LNCaP clone FGC (cell line): ENCODE results near the gene PPP6R1.

Experiments used
- DNase-seq: peaks from one replicate; pipeline ENCODE4 v3.0.0-alpha.2; 2011; ENCODE audit warnings: low read depth
- H3K4me3 ChIP-seq: 2 replicates; pipeline ENCODE4 v1.5.1; 2011; ENCODE audit warnings: mild to moderate bottlenecking, low read depth, low read length, control low read depth
- TF ChIP-seq, protein P1 (sequence below): IDR thresholded peaks from 2 replicates; pipeline ENCODE4 v1.5.1; 2012; ENCODE audit warnings: mild to moderate bottlenecking; ENCODE audit not compliant: control insufficient read depth, insufficient read depth; ENCODE audit errors: extremely low read depth

The PPP6R1 gene, protein sequence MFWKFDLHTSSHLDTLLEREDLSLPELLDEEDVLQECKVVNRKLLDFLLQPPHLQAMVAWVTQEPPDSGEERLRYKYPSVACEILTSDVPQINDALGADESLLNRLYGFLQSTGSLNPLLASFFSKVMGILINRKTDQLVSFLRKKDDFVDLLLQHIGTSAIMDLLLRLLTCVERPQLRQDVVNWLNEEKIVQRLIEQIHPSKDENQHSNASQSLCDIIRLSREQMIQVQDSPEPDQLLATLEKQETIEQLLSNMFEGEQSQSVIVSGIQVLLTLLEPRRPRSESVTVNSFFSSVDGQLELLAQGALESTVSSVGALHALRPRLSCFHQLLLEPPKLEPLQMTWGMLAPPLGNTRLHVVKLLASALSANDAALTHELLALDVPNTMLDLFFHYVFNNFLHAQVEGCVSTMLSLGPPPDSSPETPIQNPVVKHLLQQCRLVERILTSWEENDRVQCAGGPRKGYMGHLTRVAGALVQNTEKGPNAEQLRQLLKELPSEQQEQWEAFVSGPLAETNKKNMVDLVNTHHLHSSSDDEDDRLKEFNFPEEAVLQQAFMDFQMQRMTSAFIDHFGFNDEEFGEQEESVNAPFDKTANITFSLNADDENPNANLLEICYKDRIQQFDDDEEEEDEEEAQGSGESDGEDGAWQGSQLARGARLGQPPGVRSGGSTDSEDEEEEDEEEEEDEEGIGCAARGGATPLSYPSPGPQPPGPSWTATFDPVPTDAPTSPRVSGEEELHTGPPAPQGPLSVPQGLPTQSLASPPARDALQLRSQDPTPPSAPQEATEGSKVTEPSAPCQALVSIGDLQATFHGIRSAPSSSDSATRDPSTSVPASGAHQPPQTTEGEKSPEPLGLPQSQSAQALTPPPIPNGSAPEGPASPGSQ

DNA sequence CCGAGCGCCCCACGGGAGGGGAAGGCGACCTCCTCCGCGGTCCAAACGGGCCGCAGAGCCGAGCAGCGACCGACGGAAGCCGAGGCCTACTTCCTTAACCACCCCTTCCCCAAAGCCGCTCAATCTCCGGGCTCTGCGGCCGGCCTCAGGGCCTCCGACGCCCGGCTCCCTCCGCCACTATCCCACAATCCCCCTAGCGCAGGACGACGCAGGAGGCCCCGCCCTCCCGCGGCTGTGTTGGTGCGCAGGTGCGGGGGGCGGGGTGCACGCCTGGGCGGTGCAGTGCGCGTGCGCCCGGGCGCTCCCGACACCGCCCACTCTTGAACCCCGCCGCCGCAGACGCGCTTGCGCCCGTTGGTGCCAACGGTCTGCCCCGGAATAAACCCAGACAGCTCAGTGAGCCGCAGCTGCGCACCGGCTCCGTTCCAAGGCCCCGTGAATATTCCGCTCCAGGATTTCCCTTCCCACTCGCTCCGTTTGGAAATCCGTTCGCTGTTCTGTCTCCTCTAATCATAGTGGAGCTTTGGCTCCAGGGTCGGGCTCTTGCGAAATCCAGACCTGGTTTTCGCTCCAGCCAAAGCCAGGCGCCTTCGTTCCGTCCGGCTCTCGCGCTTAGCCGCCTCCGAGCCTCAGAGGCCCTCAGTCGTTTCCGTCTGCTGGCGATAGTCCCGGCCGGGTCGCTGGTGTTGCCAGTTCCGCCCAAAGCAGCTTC is at the start of gene PPP6R1:
Gene PPP6R1, minus strand, starts transcription at position 190 of the 712 bp plus-strand sequence. CDS start 11,914 bp downstream, outside the sequence.
- TF ChIP-seq, protein P1, sequence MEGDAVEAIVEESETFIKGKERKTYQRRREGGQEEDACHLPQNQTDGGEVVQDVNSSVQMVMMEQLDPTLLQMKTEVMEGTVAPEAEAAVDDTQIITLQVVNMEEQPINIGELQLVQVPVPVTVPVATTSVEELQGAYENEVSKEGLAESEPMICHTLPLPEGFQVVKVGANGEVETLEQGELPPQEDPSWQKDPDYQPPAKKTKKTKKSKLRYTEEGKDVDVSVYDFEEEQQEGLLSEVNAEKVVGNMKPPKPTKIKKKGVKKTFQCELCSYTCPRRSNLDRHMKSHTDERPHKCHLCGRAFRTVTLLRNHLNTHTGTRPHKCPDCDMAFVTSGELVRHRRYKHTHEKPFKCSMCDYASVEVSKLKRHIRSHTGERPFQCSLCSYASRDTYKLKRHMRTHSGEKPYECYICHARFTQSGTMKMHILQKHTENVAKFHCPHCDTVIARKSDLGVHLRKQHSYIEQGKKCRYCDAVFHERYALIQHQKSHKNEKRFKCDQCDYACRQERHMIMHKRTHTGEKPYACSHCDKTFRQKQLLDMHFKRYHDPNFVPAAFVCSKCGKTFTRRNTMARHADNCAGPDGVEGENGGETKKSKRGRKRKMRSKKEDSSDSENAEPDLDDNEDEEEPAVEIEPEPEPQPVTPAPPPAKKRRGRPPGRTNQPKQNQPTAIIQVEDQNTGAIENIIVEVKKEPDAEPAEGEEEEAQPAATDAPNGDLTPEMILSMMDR = no peak
- peak within 1 kb of the TSS; percentile 92 for H3K4me3 ChIP-seq
- DNase-seq = peak; percentile 99

DNA sequence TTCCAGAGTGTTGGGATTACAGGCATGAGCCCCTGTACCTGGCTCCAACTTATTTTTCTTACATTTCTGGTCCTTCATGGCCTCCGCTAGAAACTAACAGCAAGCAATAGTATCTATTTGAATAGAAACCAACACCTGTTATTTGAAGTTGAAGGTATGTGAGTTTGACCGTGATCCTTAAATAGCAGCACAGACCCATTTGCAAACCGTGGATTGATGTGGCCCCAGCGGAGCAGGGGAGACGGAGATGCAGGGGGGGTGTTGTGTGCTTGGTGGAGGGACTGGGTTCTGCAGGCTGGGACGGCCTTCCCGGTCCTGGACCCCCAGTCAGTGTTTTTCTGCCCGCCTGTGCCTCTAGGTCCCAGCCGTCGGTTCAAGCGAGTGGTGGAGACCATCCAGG is 49.5 kb upstream of the PPP6R1 start:
- DNase-seq = no peak
- TF ChIP-seq, protein P1 = no peak
- no peak overlapping the region for H3K4me3 ChIP-seq

DNA sequence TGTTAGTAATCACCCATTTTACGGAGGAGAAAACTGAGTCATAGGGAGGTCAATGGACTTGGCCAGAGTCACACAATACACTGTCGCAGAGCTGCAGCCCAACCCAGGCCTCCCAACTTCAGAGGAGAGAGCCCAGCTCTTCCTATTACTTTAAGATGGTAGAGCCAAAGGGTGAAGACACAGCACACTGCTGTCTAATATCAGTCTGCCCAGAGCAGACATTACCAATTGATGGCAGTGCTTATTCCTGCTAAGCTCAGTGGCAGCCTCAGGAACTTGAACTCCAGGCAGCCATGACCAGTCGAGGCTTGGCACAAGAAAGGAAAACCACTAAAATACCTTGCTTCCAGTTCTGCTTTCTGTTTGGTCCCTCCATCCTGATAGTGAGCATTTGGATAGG is 47.9 kb upstream of the PPP6R1 start:
- TF ChIP-seq, protein P1 = no peak
- DNase-seq = no peak
- H3K4me3 ChIP-seq = no peak overlapping the region

DNA sequence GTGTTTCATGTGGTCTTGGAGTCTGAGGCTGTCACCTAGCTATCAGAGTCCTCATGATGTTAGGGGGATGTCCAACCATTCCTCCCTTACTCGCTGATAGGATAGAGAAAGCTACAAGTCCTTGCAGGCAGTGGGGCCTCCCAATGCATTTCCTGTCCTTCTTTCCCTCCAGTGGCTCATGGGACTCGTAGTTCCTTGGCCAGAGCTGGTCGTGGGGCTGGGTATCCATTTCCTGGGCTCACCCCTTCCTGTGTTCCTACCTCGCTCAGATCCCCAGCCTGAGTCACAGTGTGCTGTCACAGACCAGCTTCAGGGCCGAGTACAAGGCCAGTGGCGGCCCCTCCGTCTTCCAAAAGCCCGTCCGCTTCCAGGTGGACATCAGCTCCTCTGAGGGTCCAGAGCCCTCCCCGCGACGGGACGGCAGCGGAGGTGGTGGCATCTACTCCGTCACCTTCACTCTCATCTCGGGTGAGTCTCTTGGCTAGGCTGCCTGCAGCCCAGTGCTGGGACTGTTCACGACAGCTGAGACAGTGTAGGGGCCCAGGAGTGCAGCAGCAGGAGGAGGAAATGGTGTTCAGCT is 47.3 kb upstream of the PPP6R1 start:
- TF ChIP-seq, protein P1 = no peak

DNA sequence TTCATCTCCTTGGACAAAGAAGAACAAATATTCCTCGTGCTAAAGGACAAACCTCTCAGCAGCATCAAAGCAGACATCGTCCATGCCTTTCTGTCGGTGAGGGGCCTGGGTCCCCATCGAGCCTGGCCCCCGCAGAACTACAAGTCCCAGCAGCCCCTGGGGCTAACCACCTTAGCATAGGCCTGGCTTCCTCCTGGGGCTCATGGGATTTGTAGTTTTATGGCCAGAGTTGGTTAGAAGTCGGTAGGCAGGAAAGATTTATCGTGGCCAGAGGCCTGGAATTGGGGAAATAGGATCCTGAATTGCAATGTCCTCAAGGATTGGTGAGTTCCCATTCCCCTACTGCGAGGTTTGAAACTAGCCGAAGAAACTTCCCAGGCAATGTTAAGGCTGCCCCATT is 46.7 kb upstream of the PPP6R1 start:
- TF ChIP-seq, protein P1 = no peak
- DNase-seq = peak; percentile 10
- H3K4me3 ChIP-seq = no peak overlapping the region

More for the DNA sequence above, 47.3 kb upstream of the PPP6R1 start:
- no peak for DNase-seq
- no peak overlapping the region for H3K4me3 ChIP-seq

DNA sequence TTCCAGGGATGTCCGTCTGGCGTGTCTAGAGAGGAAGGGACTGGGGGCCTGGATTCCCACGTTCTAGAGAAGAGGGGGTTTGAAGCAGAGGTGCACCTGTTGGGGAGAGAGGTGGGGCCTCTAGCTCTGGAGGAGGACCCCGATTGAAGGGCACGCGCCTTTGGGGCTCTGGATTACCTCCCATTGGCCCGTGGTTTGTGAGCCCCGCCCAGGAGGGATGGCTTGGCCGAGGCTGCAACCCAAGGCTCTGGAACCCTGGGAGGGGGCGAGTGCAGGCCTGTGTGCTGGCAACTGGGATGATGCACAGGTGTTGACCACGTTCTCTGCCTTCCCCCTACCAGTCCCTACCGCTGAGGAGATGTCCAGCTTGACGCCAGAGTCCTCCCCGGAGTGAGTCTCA is 46.2 kb upstream of the PPP6R1 start:
- no peak overlapping the region for H3K4me3 ChIP-seq
- TF ChIP-seq, protein P1 = no peak
- DNase-seq = no peak
